SK-N-SH (cell line): ENCODE data around the gene ESYT1.

Experiments
- CTCF ChIP-seq: fragments of 200-600 bp; sonication (generic); IDR thresholded peaks from 2 replicates; pipeline ENCODE4 v1.6.1; 2017; ENCODE audit warnings: antibody characterized with exemption, mild to moderate bottlenecking, moderate library complexity
- ELF1 ChIP-seq: IDR thresholded peaks from 2 replicates; pipeline ENCODE4 v1.4.0; 2012
- FOXM1 ChIP-seq: IDR thresholded peaks from 2 replicates; pipeline ENCODE4 v1.4.0; 2012; ENCODE audit warnings: low read depth, mild to moderate bottlenecking
- GABPA ChIP-seq: IDR thresholded peaks from 2 replicates; pipeline ENCODE4 v1.4.0; 2012; ENCODE audit warnings: low read depth, mild to moderate bottlenecking
- MXI1 ChIP-seq: IDR thresholded peaks from 2 replicates; pipeline ENCODE4 v1.6.1; 2012; ENCODE audit warnings: mild to moderate bottlenecking, low read depth, low read length, improper control_type of control experiment
- POLR2AphosphoS5 ChIP-seq: IDR thresholded peaks from 2 replicates; pipeline ENCODE4 v1.6.1; 2012; ENCODE audit warnings: low read depth, low read length
- RAD21 ChIP-seq: IDR thresholded peaks from 2 replicates; pipeline ENCODE4 v1.6.1; 2012; ENCODE audit warnings: mild to moderate bottlenecking, low read length
- REST ChIP-seq: IDR thresholded peaks from 2 replicates; pipeline ENCODE4 v1.6.1; 2012; ENCODE audit warnings: mild to moderate bottlenecking, low read depth, low read length, moderate library complexity
- SIN3A ChIP-seq: IDR thresholded peaks from 2 replicates; pipeline ENCODE4 v1.6.1; 2012; ENCODE audit warnings: low read depth, mild to moderate bottlenecking, low read length, moderate library complexity, borderline replicate concordance
- SMC3 ChIP-seq: IDR thresholded peaks from 2 replicates; pipeline ENCODE4 v1.6.1; 2012; ENCODE audit warnings: low read depth, low read length, improper control_type of control experiment
- USF1 ChIP-seq: IDR thresholded peaks from 2 replicates; pipeline ENCODE4 v1.4.0; 2012; ENCODE audit warnings: low read depth, borderline replicate concordance

GRCh38 chr12:56188778-56189098 lies 60.7 kb downstream of the ESYT1 start:
- no peak for TF ChIP-seq CTCF
- TF ChIP-seq RAD21: no peak
- no peak for TF ChIP-seq ELF1
- TF ChIP-seq GABPA: no peak
- TF ChIP-seq SMC3: no peak
- no peak for TF ChIP-seq USF1
- no peak for TF ChIP-seq POLR2AphosphoS5
- TF ChIP-seq REST: no peak
- no peak for TF ChIP-seq SIN3A
- TF ChIP-seq FOXM1: no peak
- TF ChIP-seq MXI1: no peak
